GM23248 (cell line): ENCODE results near the gene HIBADH. TPM values are rescaled to one million over a fixed set of nuclear protein-coding genes. Genes with fewer than 3 reads are reported as not detected.

Source experiments
- DNase-seq: peaks from one replicate; pipeline ENCODE4 v3.0.0-alpha.2; 2015
- H2AFZ ChIP-seq: fragments of 200-600 bp; sonication (generic); 2 replicates; pipeline ENCODE4 v1.6.1; 2016; ENCODE audit warnings: antibody characterized with exemption
- H3F3A ChIP-seq: fragments of 200-600 bp; sonication (generic); 2 replicates; pipeline ENCODE4 v1.6.1; 2016; ENCODE audit warnings: mild to moderate bottlenecking, antibody characterized with exemption, mixed run types; ENCODE audit not compliant: insufficient read depth
- H3K27ac ChIP-seq: fragments of 200-600 bp; sonication (generic); 2 replicates; pipeline ENCODE4 v1.5.1; 2016; ENCODE audit warnings: mild to moderate bottlenecking
- H3K27me3 ChIP-seq: fragments of 200-600 bp; sonication (generic); replicated peaks from 2 replicates; pipeline ENCODE4 v1.6.1; 2016; ENCODE audit warnings: mild to moderate bottlenecking; ENCODE audit not compliant: insufficient read depth
- H3K36me3 ChIP-seq: fragments of 200-600 bp; sonication (generic); 2 replicates; pipeline ENCODE4 v1.6.1; 2016; ENCODE audit warnings: low read depth, mild to moderate bottlenecking
- H3K4me1 ChIP-seq: fragments of 200-600 bp; sonication (generic); 2 replicates; pipeline ENCODE4 v1.6.1; 2016; ENCODE audit warnings: mild to moderate bottlenecking; ENCODE audit not compliant: insufficient read depth
- H3K4me2 ChIP-seq: fragments of 200-600 bp; sonication (generic); one replicate; pipeline ENCODE4 v1.6.1; 2016; ENCODE audit warnings: mild to moderate bottlenecking; ENCODE audit not compliant: unreplicated experiment
- H3K4me3 ChIP-seq: fragments of 200-600 bp; sonication (generic); 2 replicates; pipeline ENCODE4 v1.5.1; 2016; ENCODE audit warnings: mild to moderate bottlenecking
- H3K79me2 ChIP-seq: fragments of 200-600 bp; sonication (generic); 2 replicates; pipeline ENCODE4 v1.6.1; 2016; ENCODE audit warnings: mild to moderate bottlenecking; ENCODE audit not compliant: insufficient read depth
- H3K9ac ChIP-seq: fragments of 200-600 bp; sonication (generic); 2 replicates; pipeline ENCODE4 v1.6.1; 2016; ENCODE audit warnings: mild to moderate bottlenecking
- H3K9me2 ChIP-seq: fragments of 200-600 bp; sonication (generic); 2 replicates; pipeline ENCODE4 v1.6.1; 2016; ENCODE audit warnings: mixed run types, mild to moderate bottlenecking, moderate library complexity; ENCODE audit not compliant: insufficient read depth
- H3K9me3 ChIP-seq: fragments of 200-600 bp; sonication (generic); one replicate; pipeline ENCODE4 v1.6.1; 2017; ENCODE audit warnings: low read depth
- H4K20me1 ChIP-seq: fragments of 200-600 bp; sonication (generic); 2 replicates; pipeline ENCODE4 v1.6.0; 2016; ENCODE audit not compliant: insufficient read depth
- EZH2 ChIP-seq: fragments of 200-600 bp; sonication (generic); IDR thresholded peaks from 2 replicates; pipeline ENCODE4 v1.6.1; 2018; ENCODE audit warnings: antibody characterized with exemption, mild to moderate bottlenecking; ENCODE audit not compliant: insufficient read depth, poor library complexity, severe bottlenecking
- EZH2phosphoT487 ChIP-seq: fragments of 200-600 bp; sonication (generic); IDR thresholded peaks from 2 replicates; pipeline ENCODE4 v1.6.1; 2018; ENCODE audit warnings: antibody characterized with exemption, moderate library complexity, mild to moderate bottlenecking, low read depth; ENCODE audit not compliant: insufficient read depth
- WGBS, 2 experiments: methylation state at CpG; one replicate each; pipeline ENCODE4 v1.1.6; 2015 to 2017; ENCODE audit warnings: low lambda C conversion rate in 2 of 2, low coverage in 1 of 2; ENCODE audit errors: missing lambda C conversion rate in 2 of 2; 5-methylcytosine and 5-hydroxymethylcytosine counted together
- in situ Hi-C: fragments of 300-500 bp; cut with MboI; formaldehyde crosslinking; loops from 2 replicates; pipeline ENCODE4 v1.15.0; 2020
- polyA plus RNA-seq: library from polyadenylated mRNA; unstranded; fragments of >200 nt; fragmentation: Nextera tagmentation; extraction: Ambion mirVana; gene quantifications from 2 replicates; pipeline ENCODE4 v1.2.1, GENCODE V29; 2016
- total RNA-seq: library from RNA; depleted of rRNA; stranded (reverse); fragments of >200 nt; shearing (Covaris generic); gene quantifications from 2 replicates; pipeline ENCODE4 v1.2.3, GENCODE V29; 2014

Gene HIBADH
- total and polyA plus RNA-seq, 2 experiments from 2014 or later: 70.1 to 87.0 TPM

DNA sequence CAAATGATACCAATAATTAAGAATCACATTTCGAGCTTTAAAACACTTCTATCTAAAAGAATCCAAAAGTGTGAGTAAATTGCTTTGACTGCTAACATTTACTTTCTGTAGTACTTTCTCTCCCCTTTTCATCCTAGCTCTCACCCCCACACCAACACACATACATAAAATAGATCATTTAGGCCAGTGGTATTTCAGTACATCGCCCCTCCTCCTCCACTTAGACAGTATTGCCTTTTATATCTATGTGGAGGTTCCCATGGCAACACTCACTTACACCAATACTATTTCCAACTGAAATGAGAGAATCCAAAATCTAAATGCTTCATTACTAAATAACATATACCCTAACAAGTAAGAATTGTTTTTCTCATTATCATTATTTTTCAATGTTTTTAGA is 58.9 kb downstream of the HIBADH start:
- H3K4me2 ChIP-seq: no peak overlapping the region
- peaks cover 32% of the 10 kb centered on the region for H3K4me1 ChIP-seq
- H3K4me3 ChIP-seq: no peak overlapping the region
- no peak for TF ChIP-seq EZH2phosphoT487
- TF ChIP-seq EZH2: no peak
- H3K9ac ChIP-seq: no peak overlapping the region
- DNase-seq: no peak
- no peak overlapping the region for H3K27ac ChIP-seq
- H3F3A ChIP-seq: peaks cover 35% of the 10 kb centered on the region
- 93 to 100% methylated on average over 2 of the region's 2 CpGs for WGBS, 2 experiments
- in situ Hi-C loops: no loop called here
- no peak overlapping the region for H2AFZ ChIP-seq
- no peaks in the 10 kb centered on the region for H4K20me1 ChIP-seq
- no peaks in the 10 kb centered on the region for H3K27me3 ChIP-seq
- H3K9me2 ChIP-seq: no peaks in the 10 kb centered on the region
- no peaks in the 10 kb centered on the region for H3K9me3 ChIP-seq
- H3K79me2 ChIP-seq: no peaks in the 10 kb centered on the region
- no peaks in the 10 kb centered on the region for H3K36me3 ChIP-seq

DNA sequence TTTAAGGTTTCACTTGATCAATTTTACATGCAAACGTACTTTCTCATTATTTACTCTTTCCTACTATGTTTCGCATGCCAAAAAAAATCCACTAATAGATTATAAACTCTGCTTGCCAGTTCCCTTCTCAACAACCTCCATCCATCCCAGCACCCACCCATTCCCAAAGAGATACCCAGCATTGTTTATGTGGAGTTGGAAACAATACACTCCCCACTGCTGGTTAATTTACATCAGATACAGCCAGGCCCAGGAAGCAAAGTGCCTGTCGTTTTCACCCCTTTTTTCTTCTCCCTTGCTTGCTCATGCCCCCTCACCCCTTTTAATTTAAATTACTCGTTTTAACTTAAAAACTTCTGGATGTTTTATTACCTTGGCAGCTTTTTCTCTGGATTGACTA is 59.9 kb downstream of the HIBADH start:
- in situ Hi-C loops: no loop called here

DNA sequence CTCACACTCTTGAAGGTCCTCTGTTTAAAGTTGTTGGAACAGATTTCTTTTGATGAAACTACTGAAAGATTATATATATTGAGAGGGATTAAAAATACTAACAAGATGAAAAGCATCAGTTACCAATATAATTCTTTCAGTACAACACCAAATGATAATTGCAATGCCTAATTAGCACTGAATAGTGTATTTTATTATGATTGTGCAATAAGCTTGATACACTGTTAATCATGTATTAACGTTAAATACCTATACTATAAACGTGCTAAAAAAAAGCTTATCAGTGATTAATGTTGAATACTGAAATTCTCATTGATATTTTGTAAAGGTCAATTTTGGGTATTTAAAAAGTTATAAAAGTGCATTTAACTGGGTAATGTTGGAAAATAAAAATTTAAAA is 61.5 kb downstream of the HIBADH start:
- WGBS, 2 experiments: 76 to 86% methylated on average over 2 of the region's 2 CpGs

More for the DNA sequence above, 59.9 kb downstream of the HIBADH start:
- Histone ChIP-seq H3K79me2 (no peaks in the 10 kb centered on the region), H3K9ac (no peak overlapping the region), H2AFZ (no peak overlapping the region), H3K4me1 (peaks cover 23% of the 10 kb centered on the region), H3K27ac (no peak overlapping the region), H3F3A (peaks cover 25% of the 10 kb centered on the region), H3K27me3 (no peaks in the 10 kb centered on the region), H3K36me3 (no peaks in the 10 kb centered on the region), H3K9me2 (no peaks in the 10 kb centered on the region), H3K4me3 (no peak overlapping the region), H3K9me3 (no peaks in the 10 kb centered on the region), H4K20me1 (no peaks in the 10 kb centered on the region), H3K4me2 (no peak overlapping the region)
- no peak for DNase-seq
- 82 to 84% methylated on average over 4 of the region's 4 CpGs for WGBS, 2 experiments
- TF ChIP-seq EZH2phosphoT487 (no peak), EZH2 (no peak)

DNA sequence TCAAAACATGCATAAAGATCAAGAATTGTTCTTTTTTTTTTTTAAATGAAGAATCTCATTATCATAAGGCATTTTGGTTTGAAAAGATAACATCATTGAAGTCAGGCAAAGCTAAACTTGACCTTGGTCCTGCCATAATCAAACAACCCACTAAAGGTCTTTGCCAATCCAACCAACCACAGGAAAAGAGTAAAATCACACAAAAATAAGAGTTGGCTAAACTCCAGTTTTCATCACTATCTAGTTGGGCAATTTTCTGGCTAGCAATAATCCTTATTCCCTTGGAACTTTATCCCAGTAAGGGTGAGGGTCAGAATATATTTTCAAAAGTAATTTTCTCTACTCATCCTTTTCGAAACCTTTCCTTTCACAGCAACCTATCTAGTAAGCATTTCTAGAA is 62.4 kb downstream of the HIBADH start:
- Histone ChIP-seq H3K9me2 (no peaks in the 10 kb centered on the region), H3K36me3 (no peaks in the 10 kb centered on the region), H3K4me1 (no peaks in the 10 kb centered on the region), H3K4me2 (no peak overlapping the region), H3K4me3 (no peak overlapping the region), H3K27me3 (no peaks in the 10 kb centered on the region), H3K79me2 (no peaks in the 10 kb centered on the region), H3F3A (0 out of 2 replicates have a peak, but pooled peaks cover 4% of the 10 kb centered on the region), H3K9ac (no peak overlapping the region), H3K27ac (no peak overlapping the region), H3K9me3 (no peaks in the 10 kb centered on the region), H2AFZ (no peak overlapping the region), H4K20me1 (no peaks in the 10 kb centered on the region)
- in situ Hi-C loops: no loop called here
- TF ChIP-seq EZH2 (no peak), EZH2phosphoT487 (no peak)
- WGBS, 2 experiments: 97 to 100% methylated on average over 1 of the region's 1 CpG
- peak; percentile 16 for DNase-seq

More for the DNA sequence above, 61.5 kb downstream of the HIBADH start:
- H2AFZ ChIP-seq: no peak overlapping the region
- no peaks in the 10 kb centered on the region for H3K27me3 ChIP-seq
- H3K9me3 ChIP-seq: no peaks in the 10 kb centered on the region
- no peak overlapping the region for H3K4me2 ChIP-seq
- H3K79me2 ChIP-seq: no peaks in the 10 kb centered on the region
- H3F3A ChIP-seq: peaks cover 9% of the 10 kb centered on the region
- no peaks in the 10 kb centered on the region for H4K20me1 ChIP-seq
- H3K9ac ChIP-seq: no peak overlapping the region
- no peaks in the 10 kb centered on the region for H3K36me3 ChIP-seq
- DNase-seq: no peak
- TF ChIP-seq EZH2 (no peak), EZH2phosphoT487 (no peak)
- H3K27ac ChIP-seq: no peak overlapping the region
- H3K4me1 ChIP-seq: peaks cover 8% of the 10 kb centered on the region
- H3K4me3 ChIP-seq: no peak overlapping the region
- in situ Hi-C loops: no loop called here
- no peaks in the 10 kb centered on the region for H3K9me2 ChIP-seq

GRCh38 chr7:27595009-27595408 is 67.7 kb downstream of the HIBADH start:
- Histone ChIP-seq H3K9ac (no peak overlapping the region), H3K4me3 (no peak overlapping the region), H3K4me1 (peaks cover 5% of the 10 kb centered on the region; the same call in 1 of the 2 replicates), H2AFZ (no peak overlapping the region), H4K20me1 (no peaks in the 10 kb centered on the region), H3K27me3 (no peaks in the 10 kb centered on the region), H3K4me2 (no peak overlapping the region), H3K9me2 (no peaks in the 10 kb centered on the region), H3K9me3 (no peaks in the 10 kb centered on the region), H3F3A (0 out of 2 replicates have a peak, but pooled peaks cover 3% of the 10 kb centered on the region), H3K36me3 (no peaks in the 10 kb centered on the region), H3K27ac (no peak overlapping the region), H3K79me2 (no peaks in the 10 kb centered on the region)
- in situ Hi-C loops: no loop called here
- no peak for DNase-seq
- TF ChIP-seq EZH2phosphoT487 (no peak), EZH2 (no peak)
- WGBS, 2 experiments: 97% methylated on average over 5 of the region's 5 CpGs
